HG03521 (cell line): Measurements from ENCODE around the gene SNX25.
"Not testable (repeated sequence)": the region's sequence is repeated elsewhere in the genome, so short reads cannot be mapped to it uniquely, and the experiment has no call there.

Experiments
- ATAC-seq: cut with Tn5 transposase; IDR thresholded peaks from one replicate; pipeline ENCODE4 v1.9.1; 2021; ENCODE audit warnings: mild to moderate bottlenecking, moderate library complexity; ENCODE audit not compliant: unreplicated experiment

SNX25 gene

GRCh38 chr4:185209031-185209851 lies at the start of gene SNX25:
TSS of gene SNX25 (plus strand) at chr4:185209598. CDS start at chr4:185209827, 229 bp downstream.
- peak; percentile 77 for ATAC-seq

GRCh38 chr4:185165605-185166063 lies 43.8 kb upstream of the SNX25 start:
- ATAC-seq: peak; percentile 94

- no peak for ATAC-seq
Measured at GRCh38 chr4:185167234-185167633, 42.2 kb upstream of the SNX25 start.

GRCh38 chr4:185171373-185172071 lies 37.9 kb upstream of the SNX25 start:
- peak; percentile 87 for ATAC-seq

- no peak for ATAC-seq
Measured at GRCh38 chr4:185179488-185179887, 29.9 kb upstream of the SNX25 start.

GRCh38 chr4:185182239-185182638 lies 27.2 kb upstream of the SNX25 start:
- no peak for ATAC-seq

- no peak for ATAC-seq
Measured at GRCh38 chr4:185183622-185184281, 25.6 kb upstream of the SNX25 start.

GRCh38 chr4:185186769-185187168 lies 22.6 kb upstream of the SNX25 start:
- no peak for ATAC-seq

- no peak for ATAC-seq
Measured at GRCh38 chr4:185189606-185190305, 19.6 kb upstream of the SNX25 start.

GRCh38 chr4:185190306-185190856 lies 19.0 kb upstream of the SNX25 start:
- ATAC-seq: no peak

- peak; percentile 71 for ATAC-seq
Measured at GRCh38 chr4:185192059-185192458, 17.3 kb upstream of the SNX25 start.

GRCh38 chr4:185194924-185195888 lies 14.2 kb upstream of the SNX25 start:
- ATAC-seq: no peak

- ATAC-seq: no peak
Measured at GRCh38 chr4:185196437-185196836, 13.0 kb upstream of the SNX25 start.

- not testable (repeated sequence) for ATAC-seq
Measured at GRCh38 chr4:185198189-185198588, 11.2 kb upstream of the SNX25 start.

- no peak for ATAC-seq
Measured at GRCh38 chr4:185201977-185202962, 7.1 kb upstream of the SNX25 start.

- ATAC-seq: peak; percentile 3
Measured at GRCh38 chr4:185202984-185203485, 6.4 kb upstream of the SNX25 start.

GRCh38 chr4:185203486-185204237 lies 5.7 kb upstream of the SNX25 start, which contains the start of gene CFAP97:
TSS of gene CFAP97 (minus strand) at chr4:185204000. CDS start at chr4:185191196, 12,804 bp downstream.
- peak; percentile 82 for ATAC-seq
